DND-41 (cell line): ENCODE results near the gene CNTRL.

Source experiments
- EZH2 ChIP-seq: IDR thresholded peaks from 3 replicates; pipeline ENCODE4 v1.6.1; 2012; ENCODE audit warnings: borderline replicate concordance, low read depth, mild to moderate bottlenecking, moderate library complexity, low read length, inconsistent platforms; ENCODE audit not compliant: severe bottlenecking
- TF ChIP-seq, protein P1 (sequence below): IDR thresholded peaks from 2 replicates; pipeline ENCODE4 v1.5.1; 2012; ENCODE audit warnings: borderline replicate concordance, low read length, moderate library complexity, mild to moderate bottlenecking; ENCODE audit not compliant: poor library complexity, severe bottlenecking; ENCODE audit errors: extremely low read depth

DNA sequence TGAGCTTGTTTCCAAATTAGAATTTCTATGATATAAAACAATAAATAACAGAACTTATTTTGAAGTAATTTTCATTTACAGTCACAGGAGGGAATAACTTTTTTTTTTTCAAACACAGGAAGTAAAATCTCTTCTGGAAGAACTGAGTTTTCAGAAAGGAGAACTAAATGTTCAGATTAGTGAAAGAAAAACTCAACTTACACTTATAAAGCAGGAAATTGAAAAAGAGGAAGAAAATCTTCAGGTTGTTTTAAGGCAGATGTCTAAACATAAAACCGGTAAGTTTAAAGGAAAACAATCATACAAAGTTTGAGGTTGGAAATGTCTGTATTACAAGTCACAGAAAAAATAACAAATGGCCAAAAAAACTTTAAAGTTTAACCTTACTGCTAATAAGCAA is 85.3 kb downstream of the CNTRL start:
- no peak for TF ChIP-seq EZH2
- TF ChIP-seq, protein P1, sequence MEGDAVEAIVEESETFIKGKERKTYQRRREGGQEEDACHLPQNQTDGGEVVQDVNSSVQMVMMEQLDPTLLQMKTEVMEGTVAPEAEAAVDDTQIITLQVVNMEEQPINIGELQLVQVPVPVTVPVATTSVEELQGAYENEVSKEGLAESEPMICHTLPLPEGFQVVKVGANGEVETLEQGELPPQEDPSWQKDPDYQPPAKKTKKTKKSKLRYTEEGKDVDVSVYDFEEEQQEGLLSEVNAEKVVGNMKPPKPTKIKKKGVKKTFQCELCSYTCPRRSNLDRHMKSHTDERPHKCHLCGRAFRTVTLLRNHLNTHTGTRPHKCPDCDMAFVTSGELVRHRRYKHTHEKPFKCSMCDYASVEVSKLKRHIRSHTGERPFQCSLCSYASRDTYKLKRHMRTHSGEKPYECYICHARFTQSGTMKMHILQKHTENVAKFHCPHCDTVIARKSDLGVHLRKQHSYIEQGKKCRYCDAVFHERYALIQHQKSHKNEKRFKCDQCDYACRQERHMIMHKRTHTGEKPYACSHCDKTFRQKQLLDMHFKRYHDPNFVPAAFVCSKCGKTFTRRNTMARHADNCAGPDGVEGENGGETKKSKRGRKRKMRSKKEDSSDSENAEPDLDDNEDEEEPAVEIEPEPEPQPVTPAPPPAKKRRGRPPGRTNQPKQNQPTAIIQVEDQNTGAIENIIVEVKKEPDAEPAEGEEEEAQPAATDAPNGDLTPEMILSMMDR = no peak
